Stimulated activated naive CD4-positive, alpha-beta T cell (primary cell): ENCODE measurements around the gene C17orf67.

Experiments
- DNase-seq, 6 experiments: peaks; one replicate each; lab custom pipeline; 2025; lab: John Stamatoyannopoulos, UW

C17orf67 gene, protein sequence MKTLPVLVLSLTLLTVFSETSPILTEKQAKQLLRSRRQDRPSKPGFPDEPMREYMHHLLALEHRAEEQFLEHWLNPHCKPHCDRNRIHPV

DNA sequence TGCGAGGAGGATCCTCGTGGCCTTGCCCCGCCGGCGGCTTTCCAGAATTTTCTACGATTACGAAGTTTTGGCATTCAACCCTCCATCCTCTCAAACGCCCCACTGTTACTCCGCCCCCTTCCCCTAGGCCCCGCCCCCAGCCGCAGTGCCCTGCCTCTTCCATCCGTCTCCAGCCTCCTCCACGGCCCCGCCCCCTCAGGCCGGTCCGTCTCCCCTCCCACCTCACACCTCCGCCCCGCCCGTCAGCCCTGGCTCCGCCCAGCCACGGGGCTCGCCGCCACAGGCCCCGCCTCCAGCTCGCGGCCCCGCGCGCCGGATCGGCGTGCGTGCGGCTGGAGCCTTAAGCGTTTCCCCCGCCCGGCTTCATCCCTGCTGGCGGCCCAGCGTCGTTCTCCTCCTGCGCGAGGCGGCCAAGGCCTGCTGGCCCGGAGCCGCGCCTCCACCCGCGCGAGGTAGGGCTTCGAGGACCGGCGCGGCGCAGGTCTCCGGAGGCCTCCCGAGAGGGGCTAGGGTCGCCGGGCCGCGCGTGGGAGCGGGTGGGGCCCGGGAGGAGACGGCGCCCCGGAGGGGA, at the start of gene C17orf67, which contains the start of gene DGKE:
Gene C17orf67, minus strand, starts transcription at position 112 of the 571 bp plus-strand sequence. CDS start 18,110 bp downstream, outside the sequence.
Gene DGKE, plus strand, starts transcription at position 343 of the 571 bp plus-strand sequence. CDS start 645 bp downstream, outside the sequence.
- peak; percentile 94 to 99 (median 98) for DNase-seq

DNA sequence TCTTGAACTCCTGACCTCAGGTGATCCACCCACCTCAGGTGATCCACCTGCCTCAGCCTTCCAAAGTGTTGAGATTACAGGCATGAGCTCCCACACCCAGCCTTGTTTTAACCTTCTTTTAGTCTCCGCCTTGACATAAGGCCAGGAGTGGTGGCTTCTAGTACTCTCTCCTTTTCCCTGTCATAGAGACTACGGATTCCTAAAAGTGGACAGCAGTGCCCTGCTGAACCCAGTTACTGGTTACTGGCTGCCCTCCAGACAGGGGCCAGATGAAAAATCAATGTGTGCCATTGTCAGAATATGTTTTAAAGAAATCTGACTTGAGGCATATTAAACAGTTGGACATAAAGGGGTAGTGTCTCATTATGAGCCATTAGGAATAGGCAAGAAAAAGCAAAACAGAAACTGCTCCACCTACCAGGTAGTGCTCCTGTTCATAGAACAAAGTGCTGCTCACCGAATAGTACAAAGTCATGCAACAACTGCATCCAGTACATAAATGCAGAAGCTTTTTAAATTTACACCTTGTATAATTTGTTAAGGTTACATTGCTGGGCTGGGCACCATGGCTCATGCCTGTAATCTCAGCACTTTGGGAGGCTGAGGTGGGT, 48.1 kb upstream of the C17orf67 start:
- no peak for DNase-seq

DNA sequence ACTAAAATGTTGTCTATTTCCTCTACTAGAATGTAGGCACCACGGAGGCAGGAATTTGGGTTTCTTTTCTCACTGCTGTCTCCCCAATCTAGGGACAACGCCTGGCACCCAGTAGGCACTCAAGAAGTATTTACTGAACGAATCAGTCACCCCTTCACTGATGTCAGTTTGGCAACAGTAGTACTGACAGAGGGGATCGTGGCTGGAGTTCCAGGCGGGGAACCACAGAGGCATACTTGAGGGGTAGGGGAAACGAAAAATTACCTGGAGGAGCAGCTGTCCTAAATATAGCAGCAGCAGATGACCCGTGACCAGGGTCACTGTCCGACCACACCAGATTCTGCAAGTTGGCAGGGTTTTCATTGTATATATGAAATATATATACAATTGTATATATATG, 46.9 kb upstream of the C17orf67 start:
- DNase-seq, result no peak

DNA sequence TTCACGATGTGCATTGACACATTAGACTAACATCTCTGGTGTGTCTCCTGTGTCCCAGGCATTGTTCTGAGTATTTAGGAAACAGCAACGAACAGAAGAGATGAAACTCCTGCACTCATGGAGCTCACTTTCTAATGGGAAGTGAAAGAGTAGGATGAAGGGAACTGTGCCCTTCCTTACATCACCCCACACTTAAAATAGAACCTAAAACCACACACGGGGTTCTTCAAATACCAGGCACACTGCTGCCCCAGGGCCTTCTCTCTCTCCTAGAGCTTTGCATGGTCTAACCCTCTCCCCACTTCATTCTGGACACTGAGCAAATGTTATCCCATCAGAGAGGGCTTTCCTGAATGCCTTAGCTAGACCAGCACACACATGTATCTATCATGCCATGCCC, 46.4 kb upstream of the C17orf67 start:
- DNase-seq, result no peak

DNA sequence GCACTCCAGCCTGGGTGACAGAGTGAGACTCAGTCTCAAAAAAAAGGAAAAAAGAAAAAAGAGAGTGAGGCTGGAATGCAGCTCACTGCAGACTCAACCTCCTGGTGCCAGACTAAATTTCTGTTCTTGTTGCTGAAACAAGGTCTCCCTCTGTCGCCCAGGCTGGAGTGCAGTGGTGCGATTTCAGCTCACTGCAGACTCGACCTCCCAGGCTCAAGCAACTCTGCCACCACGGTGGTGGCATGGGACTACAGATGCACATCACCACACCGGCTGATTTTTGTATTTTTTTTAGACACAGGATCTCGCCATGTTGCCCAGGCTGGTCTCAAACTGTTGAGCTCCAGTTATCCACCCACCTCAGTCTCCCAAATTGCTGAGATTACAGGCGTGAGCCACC, 45.6 kb upstream of the C17orf67 start:
- no peak for DNase-seq

DNA sequence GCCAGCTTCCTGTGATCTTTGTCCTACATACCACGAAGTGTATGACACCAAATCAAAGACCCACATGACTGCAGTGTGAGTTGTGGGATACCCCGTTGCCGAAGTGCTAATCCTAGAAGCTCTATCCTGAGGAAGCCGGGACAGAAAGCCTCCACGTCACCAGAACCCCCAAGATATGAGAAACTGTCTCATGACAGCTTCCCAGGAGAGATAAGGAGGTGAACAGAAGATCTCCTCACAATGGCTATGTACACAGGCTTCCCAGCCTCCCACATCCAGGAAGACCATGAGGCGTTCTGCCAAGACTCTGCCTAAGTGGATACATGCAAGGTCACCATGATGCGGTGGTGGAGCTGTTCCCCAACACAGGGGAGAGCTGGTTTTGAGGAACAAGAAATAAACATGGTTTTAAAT, 43.1 kb upstream of the C17orf67 start:
- no peak for DNase-seq

DNA sequence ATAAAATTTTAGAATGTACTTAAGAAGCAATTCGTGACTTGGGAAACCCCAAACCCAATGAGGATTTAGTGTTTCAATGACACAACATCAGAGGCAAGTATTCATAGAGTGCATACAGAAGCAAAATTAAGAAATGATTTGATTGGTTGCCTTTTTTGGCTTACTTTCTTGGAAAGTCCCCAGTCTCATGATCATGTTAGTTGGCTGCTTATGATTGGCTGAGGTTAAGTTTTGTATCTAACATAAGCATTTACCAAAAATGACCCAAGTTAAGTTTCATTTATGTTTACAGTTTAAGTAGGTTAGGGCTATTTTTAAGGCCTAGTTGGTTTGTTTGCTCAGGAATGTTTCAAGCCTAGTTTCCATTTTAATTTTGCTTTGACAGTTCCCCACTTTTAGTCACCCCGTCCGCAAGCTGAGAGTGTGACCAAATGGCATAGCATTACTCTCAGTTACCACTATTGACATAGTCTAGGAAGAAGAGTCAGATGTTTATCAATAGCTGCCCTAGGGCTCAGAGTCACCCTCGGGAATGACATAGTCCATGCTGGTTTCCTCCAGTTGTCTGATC, 36.4 kb upstream of the C17orf67 start:
- no peak for DNase-seq

DNA sequence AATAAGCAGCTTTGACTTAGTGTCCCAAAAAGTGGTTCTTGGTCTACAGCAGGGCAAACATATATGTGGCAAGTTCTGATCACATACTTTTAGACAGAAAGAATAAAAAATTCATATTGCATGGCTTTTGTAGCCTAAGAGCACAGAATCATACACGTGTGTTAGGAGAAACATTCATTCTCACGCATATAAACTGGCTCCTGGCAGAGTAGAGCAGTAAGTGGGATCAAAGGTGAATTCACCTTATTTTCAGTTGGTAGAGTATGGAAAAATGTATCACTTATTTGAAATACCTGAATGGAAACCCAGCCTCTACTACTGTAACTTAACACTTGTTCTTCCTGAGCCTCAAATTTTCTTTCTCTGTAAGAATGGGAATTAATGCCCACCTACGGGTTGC, 35.0 kb upstream of the C17orf67 start:
- no peak for DNase-seq

DNA sequence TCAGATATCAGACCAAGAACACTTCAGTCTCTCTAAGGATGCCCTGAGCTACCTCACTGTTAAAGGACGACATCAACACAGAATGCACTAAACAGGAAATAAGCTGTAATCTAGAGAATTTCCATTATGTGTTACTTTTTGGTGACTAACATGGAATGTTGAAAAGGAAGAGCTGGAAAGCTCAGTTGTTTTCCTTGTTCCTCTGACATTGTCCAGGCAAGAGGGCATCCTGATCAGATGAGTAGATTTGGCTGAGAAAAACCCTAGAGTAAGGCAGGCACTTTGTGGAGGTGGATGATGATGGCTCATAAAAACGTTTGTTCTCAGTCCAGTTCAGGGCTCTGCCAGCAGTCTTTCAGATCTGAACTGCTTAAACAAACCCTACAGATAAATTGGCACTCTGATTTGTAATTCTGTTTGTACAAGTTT, 34.2 kb upstream of the C17orf67 start:
- no peak for DNase-seq

DNA sequence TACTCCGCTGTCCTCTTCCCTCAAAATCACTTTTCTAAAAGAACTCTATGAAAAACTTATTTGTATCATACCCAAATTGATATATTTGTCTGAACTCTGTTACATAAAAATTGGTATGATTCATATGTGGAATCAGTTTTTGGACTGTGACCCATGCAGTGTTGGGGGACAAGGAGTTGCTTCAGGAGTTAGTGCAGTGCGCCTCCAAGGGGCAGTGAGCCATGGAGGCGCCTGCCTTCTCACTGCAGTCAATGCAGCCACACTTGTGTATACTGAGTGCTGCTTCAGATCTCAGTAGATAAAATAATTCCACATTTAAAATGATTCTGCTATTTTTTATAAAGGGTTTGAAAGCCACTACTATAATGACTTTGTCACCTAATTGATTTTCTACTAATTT, 32.8 kb upstream of the C17orf67 start:
- DNase-seq, result no peak

DNA sequence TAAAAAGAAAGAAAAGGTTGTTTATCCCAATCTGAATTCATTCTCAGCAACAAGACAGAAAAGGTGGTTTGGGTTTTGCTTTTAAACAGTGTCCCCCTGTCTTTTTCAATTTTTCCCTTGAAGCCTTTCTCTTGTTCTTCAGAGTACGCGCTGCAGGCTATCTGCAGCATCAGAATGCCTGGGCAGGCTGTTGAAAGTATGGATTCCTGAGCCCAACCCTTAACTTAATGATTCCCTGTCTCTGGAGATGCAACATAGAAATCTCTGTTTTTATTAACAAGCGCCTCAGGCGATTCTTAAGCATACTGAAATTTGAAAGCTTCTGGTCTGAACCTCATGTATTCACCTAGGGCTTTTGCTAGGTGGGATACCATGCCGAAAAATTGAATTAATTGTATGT, 32.4 kb upstream of the C17orf67 start:
- DNase-seq, result no peak

DNA sequence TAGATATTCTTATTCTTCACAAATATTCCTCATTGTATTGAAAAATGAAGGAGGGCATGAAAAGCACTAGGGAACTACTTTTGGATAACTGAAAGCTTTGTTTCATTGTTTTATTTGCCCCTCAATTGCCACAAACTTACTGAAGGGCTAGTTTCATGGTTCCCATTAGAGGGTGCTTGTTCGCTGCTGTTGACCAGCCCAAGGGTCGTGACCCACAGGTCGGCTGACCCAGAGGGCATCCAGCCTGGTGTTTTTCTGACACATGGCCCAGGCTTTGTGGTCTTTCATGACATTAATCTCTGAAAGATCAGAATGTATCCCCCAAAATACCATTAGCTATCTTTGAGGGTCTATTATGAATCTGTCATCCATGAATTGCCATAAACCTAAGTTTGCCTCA, 30.3 kb upstream of the C17orf67 start:
- DNase-seq, result no peak

DNA sequence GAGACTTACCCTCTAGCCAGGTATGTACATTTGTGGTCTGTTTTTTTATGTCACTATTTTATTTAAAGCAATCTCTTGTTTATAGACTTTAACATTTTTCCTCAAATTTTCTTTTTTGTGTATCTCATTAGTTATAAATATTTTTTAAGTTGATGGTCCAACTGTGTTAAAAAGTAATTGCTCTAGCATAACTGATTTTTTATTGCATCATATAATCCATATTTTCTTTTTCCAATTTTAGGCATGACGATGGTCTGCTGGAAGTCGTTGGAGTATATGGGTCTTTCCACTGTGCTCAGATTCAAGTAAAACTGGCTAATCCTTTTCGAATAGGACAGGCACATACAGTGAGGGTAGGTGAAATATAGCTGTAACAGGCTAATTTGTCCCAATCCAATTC, 28.2 kb upstream of the C17orf67 start:
- no peak for DNase-seq

DNA sequence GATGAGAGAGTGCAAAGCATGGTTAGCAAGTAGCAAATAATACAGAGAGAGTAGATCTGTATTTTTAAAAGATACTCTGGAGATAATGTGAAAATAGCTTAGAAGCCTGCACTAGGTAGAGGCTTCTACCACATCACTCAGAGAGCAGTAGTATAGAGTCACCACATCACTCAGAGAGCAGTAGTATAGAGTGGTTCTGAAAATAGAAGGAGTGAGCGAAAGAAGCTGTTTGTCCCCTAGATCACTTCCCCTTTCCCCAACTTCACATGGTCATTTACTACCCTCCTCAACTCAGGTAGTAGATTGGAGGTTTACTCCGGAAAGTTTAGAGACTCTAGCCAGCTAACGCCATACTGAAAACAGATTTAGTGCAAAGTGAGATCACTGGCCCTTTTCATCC, 17.3 kb upstream of the C17orf67 start:
- DNase-seq, result no peak

DNA sequence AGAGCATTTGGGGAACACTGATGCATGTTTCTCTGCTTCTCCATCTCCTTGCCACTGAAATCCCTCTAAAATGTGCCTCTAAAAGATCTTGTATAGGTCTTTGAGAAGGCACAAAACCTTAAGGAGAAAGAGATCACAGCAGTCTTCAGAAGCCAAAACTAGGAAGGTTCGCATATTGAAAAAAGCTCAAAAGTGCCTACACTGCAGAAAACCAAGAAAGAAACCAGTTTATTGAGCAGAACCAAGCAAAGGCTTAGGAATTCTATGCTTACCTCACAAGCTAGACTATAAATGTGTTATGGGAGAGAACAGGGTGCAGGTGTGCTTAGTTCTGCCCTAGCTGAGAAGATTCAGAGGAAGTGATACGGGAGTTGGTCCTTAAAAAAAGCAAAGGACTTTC, 16.9 kb upstream of the C17orf67 start:
- no peak for DNase-seq

DNA sequence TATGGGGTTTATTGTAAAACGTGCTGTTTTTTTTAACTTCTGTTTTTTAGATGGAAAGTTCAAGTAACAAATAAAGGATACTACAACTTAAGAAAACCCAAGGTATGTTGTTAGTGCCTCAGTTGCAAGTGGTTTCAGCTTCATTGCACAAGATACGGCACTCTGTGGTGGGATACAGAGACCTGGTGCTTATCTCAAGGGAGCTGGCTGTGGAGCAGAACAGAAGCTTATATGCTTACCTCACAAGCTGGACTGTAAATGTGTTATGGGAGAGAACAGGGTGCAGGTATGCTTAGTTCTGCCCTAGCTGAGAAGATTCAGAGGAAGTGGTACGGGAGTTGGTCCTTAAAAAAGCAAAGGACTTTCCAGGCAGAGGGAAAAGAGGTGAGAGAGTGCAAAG, 15.4 kb upstream of the C17orf67 start:
- DNase-seq, result no peak

DNA sequence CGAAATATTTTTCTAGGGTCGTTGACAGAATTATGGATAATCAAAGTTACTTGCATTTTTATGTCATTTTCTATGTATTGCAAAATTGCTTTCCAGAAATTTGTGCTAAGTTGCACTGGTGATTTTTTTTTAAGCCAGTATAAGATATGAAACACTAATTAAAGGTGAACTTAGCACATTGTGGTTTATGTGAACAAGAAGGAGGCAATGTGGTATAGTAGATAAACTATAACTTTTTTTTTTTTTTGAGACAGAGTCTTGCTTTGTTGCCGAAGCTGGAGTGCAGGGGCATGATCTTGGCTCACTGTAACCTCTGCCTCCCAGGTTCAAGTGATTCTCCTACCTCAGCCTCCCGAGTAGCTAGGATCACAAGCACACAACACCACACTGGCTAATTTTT, 13.4 kb upstream of the C17orf67 start:
- DNase-seq, result no peak

DNA sequence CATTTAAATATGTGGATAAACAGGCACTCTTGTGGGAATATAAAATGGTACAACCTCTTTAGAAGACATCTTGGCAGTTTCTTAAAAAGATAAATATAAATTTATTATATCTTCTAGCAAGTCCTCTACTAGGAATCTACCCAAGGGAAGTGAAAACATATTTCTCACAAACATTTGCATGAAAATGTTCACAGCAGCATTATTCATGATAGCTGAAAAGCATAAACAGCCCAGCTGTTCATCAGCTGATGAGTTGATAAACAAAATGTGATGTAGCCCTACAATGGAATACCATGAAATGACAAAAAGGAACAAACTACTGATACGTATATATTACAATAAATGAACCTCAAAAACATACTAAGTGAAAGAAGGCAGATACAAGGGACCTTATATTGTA, 12.2 kb upstream of the C17orf67 start:
- no peak for DNase-seq

DNA sequence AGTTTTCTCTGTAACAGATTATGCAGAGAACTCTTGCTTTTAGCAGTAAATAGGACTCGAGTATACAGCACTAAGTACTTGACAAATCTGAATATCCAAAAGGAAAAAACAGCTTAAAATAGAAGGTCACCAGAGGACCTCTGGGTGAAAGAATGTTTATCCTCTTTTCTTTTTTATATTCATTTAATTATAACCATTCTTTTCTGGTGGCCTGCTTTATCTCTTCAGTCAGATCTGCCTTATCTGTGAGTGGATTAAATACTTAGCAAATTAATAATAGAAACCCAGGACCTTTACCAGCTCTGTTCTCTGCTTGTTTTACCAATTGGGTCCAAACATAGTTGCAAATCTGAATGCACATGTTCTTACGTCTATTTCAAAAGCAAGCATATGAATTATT, 8.9 kb upstream of the C17orf67 start:
- DNase-seq, result no peak

DNA sequence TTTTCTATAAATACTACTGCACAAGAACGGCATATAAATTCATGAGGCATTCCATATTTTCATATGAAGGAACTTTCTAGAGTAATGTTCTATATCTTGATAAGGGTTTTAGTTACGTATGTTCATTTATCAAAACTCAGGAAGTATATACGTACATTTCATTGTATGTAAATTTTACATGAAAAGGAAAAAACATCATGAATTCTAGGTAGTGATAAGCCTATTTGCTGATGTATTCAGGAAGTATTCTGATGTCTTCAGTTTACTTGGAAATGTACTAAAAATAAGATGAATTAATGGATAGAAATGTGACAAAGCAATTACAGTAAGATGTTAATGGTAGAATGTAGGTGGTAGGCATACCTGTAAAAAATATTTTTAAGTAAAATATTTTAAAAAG, 5.0 kb upstream of the C17orf67 start:
- no peak for DNase-seq

DNA sequence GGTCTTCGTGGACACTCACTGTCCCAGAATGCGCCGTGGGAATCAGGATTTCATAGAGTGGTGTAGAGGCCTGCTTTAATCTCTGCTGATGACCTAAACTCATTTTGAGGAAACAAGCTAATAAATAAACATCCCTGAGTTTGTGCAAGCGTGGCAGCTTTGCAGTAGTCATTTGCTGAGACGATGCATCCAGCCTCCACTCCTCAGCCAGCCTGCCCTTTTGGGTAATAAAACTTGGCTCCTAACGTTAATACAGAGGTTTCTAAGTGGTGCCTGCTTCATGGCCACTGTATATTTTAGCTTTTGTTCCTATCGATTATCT, 1.5 kb upstream of the C17orf67 start:
- DNase-seq, result no peak

DNA sequence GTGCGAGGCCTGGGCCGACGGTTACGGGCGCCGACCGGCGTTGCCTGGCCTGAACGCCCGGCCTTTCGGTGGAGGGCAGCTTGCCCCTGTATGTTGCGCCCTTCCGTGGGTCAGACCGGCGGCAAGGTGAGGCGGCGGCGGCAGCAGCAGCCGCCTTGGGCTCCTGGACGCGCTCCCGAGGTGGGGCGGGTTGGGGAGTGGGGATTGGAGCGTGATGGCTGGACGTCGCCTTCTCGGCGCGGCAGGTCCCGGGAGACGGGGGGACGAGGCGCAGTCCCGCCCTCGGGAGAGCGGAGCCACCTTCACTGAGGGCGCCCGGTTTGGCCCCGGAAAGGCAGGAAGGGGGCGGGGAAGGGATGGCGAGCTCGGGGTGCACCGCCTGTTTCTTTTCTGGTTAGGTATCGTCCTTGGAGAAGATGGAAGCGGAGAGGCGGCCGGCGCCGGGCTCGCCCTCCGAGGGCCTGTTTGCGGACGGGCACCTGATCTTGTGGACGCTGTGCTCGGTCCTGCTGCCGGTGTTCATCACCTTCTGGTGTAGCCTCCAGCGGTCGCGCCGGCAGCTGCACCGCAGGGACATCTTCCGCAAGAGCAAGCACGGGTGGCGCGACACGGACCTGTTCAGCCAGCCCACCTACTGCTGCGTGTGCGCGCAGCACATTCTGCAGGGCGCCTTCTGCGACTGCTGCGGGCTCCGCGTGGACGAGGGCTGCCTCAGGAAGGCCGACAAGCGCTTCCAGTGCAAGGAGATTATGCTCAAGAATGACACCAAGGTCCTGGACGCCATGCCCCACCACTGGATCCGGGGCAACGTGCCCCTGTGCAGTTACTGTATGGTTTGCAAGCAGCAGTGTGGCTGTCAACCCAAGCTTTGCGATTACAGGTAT, 902 bp upstream of the C17orf67 start:
- DNase-seq, result peak; percentile 36 to 75 (median 68)
